ENCODE data around the gene ZNF860.

ZNF860 gene

DNA sequence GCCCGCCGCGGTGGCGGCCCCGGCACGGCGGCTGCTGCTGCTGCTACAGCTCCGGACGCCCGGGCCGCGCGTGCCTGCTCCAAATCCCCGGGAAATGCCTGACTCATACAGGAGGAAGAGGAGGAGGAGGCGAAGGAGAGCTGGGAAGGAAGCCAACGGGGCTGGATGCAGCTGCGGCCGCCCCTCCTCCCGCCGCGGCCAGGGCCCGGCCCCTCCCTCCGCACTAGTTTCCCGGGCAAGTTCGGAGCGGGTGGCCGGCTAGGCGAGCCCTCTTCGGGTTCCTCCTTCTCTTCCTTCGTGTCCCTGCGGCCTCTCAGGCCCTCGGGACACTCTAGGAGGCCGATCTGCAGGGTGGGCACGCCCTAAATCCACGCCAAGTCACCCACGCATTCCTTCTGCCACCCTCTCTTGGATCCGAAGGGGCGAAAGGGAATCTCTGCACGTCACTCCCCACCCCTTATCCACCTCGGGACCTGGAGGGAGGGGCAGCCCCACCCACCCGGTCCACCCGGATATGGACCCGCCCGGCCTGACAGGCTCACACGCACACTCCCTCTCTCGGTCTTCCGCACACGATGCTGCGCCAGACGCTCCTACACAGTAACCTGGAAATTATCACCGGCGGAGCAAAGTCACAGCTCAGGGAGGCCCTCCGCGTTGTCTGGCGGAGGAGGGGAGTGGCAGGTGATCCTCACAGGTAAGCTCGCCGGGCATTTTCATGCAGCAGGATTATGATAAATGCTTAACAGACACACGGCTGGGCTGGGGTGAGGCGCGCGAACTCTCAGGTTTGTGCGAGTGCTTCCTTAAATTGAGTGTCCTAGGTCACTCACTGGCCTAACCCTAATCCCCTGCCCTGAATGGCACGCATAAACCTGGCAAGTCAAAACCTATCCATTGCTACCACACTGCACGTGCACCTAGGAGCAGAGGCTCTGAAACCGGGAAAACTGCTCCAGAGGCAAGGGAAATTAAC is at the start of gene ZNF860, which contains the start of gene OSBPL10:
ZNF860 (plus strand) TSS at position 545 of the 976 bp plus-strand sequence. CDS start 7,330 bp downstream, outside the sequence.
OSBPL10 (minus strand) TSS at position 57 of the 976 bp plus-strand sequence. CDS start 83 bp downstream, outside the sequence.
- DNase-seq (ENCODE audit: low read depth) = no peak

DNA sequence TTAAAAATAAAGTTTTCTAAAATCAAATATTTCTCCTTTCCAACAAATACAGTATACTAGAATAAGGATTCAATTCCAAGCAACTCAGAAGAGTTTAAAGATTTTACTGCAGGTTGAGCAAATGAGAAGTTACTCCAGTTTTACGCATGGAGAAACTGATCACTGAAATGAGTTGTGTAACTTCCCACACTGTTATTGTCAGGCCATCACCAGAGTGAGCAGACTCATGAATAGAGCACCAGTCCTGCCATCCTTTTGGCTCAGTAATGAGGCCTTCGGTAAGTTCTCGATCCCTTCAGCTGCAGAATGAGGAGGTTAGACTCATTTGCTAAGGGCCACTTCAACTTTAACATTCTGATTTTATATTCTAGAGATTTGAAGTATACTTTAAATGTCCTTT is 48.6 kb upstream of the ZNF860 start:
- no peak for DNase-seq (ENCODE audit: low read depth)

DNA sequence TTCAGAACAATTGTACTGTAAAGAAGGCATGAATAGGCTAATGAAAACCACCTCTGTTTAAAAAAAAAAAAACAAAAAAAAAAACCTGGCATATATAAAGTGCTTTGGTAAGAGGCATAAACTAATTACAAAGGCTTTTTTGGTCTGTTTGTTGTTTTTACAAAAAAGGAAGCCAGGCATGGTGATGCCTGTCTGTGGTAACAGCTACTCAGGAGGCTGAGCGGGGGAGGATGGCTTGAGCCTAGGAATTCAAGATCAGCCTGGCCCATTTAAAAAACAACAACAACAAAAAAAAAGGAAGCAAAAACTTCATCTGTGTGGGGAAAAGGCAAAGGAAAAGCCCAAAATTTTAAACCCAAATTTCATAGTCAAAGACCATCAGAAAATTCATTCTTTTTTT is 47.5 kb upstream of the ZNF860 start:
- DNase-seq (ENCODE audit: low read depth) = no peak

DNA sequence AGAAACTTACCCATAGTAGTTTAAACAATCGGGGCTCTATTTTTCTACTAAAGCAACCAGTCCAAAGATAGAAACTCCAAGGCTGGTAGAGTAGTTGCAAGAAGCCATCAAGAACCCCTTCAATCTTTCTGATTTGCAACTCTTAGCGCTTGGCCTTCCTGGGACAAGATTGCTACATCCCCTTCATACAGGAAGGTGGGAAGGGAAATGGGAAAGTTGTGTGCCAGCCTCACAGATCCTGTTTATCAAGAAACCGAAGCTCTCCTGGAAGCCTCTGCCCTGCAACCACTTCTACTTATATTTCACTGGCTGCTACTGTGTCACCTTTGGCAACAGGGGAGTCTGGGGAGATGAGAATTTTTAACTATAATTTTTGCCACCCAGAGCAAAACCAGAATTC is 46.7 kb upstream of the ZNF860 start:
- DNase-seq (ENCODE audit: low read depth) = no peak

DNA sequence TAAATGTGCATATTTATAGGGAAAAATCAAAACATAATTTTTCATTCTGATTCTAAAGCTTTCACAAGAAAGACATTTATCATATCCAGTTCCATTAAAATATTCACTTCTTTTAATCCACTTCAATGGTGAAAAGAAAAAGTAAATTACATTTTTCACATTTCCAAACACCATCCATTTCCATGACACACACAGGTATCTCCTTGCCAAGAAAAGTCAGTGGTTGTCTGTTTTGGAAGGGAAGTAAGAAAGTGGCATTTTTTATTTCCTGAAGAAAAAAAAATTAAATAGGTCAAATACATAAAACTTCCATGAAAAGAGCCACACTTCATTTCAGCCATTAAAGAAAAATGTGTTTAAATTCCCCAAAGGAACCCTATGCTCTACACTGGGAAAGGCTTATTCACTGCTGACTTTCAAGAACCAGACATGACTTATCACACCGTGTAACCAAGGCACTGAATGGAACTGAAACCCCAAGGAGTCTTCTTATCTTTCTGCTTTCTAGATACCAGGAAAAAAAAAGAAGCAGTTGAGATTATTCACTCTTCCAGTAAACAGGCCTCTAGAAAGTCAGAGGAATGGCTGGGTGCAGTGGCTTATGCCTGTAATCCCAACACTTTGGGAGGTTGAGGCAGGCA is 45.0 kb upstream of the ZNF860 start:
- DNase-seq (ENCODE audit: low read depth) = no peak

DNA sequence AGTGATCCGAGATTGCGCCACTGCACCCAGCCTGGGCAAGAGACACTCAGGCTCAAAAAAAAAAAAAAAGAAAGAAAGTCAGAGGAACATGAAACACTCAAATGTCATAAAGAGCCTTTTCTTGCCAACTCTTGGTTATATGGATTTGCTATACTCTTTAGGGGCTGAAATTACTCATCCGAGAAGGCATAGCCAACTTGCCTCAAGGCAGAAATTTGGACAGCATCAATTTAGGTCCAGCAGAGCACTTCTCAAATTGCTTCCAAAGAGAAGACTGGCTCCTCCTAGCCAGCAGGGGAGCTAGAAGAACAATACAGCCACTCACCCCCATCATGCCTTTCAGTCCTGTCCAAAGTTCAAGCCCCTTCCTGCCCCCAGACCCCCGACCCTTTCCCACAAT is 44.3 kb upstream of the ZNF860 start:
- no peak for DNase-seq (ENCODE audit: low read depth)

DNA sequence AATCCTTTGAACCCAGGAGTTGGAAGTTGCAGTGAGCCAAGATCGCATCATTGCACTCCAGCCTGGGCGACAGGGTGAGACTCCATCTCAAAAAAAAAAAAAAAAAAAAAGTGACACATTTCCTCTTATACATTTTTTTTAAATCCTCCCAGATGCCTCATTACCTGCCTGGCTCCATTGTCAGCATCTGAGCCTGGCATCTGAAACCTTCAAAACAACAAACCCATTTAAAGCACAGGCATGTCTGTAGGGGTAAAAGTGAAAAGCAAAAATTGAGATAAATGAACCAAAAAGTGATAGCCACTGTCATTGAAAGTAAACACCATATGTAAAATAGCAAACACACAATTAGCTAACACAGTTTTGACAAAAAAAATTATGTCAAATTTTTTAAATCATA is 39.1 kb upstream of the ZNF860 start:
- DNase-seq (ENCODE audit: low read depth) = no peak

DNA sequence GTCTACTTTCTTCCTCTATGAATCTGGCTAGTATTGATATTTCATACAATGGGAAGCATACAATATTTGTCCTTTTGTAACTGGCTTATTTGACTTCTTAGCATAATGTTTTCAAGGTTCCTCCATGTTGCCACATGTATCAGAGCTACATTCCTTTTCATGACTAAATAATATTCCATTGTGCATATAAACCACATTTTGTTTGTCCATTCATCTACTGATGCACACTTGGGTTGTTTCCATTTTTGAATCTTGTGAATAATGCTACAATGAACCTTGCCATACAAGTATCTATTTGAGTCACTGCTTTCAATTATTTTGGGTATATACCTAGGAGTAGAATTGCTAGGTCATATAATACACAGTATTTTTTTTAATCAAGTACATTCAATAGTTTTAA is 38.5 kb upstream of the ZNF860 start:
- DNase-seq (ENCODE audit: low read depth) = no peak

DNA sequence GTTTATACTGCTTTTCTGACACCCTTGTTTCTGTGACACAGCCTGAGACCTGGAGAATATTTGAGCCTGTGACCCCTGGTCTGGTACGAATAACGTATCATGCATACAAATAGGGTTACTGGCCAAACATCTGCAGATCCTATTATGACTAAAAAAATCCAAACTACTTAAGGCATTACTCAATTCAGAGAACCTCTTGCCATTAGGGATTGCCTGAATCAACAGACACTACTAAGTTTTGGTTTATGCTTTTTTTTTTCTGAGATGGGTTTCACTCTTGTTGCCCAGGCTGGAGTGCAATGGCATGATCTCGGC is 35.9 kb upstream of the ZNF860 start:
- no peak for DNase-seq (ENCODE audit: low read depth)

DNA sequence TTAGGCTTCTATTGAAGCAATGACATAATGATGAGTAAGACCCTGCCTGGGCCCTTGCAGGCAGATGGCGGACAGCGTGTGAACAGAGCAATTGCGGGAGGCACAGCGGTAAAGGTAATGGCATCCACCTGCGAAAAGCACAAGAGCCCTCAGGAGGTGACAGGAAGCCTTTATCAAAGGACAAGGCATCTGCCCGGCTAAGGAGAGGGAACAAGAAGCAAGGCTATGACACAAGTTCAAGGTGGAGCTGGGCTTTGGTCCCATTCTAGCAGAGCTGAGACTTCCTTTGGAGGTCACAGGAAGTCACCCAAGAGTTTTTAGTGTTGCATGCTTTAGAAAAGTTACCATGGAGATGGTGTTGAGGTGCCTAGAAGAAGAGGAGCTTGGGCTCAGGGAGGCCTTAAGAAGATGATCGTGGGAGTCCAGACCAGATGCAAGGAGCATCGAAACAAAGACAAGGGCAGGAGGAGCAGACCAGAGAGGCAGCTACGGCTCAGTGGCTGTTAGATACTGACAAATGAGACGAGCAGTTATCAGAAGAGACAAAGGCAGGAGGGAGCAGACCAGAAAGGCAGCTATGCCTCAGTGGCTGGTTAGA is 35.0 kb upstream of the ZNF860 start:
- DNase-seq (ENCODE audit: low read depth) = no peak

DNA sequence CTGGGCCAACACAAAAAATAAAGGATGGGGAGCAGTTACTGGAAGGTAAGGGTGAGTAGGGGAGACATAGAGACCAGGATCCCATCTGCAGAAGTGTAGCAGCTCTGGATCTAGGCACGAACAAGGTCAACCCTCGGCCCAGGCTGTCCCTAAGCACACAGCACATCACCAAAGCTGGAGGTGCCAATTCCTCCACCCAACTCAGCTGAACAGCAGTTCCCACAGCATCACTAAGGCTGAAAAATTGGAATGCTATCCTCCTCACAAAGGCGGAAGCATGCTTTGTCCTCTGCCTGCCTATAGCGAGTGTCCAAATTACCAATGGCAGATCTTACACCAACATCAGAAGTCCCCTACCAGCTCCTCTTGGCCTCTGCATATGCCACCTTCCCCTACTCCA is 34.4 kb upstream of the ZNF860 start:
- no peak for DNase-seq (ENCODE audit: low read depth)

DNA sequence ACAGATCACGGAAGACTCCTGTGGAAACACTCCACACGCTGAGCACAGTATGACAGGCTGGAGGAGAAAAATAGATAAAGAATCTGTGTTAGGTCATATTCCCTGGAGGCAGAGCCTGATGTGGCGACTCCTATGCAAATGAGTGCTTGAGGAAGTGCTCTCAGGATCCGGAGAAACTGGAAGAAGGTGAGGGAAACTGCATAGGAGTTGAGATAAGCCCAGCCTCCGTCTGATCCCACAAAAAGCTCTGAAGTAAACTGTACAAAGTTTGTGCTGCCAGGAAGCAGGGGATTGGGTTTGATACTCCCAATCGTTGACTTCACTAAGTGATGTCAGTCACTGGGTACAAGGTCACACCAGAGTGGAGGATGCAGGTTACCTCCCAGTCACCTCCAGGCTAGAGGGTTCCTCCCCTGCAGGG is 33.9 kb upstream of the ZNF860 start:
- no peak for DNase-seq (ENCODE audit: low read depth)

DNA sequence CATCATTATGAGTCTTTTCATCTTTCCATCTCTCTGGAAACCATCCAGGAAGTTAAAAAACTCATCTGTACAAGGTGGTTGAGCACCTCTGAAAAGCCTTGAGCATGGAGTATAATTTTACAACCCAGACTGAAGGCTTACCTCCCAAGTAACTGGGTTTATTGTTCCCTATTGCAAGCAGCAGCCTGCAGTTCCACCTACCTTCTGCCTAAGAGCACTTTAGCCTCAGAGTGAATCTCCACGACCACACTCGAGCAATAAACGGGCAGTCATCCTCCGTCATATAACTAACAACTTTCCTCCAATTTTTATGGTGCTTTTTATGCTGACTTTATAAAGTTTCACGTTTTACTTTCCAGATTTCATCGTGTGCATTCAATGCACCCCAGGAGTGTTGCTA is 33.3 kb upstream of the ZNF860 start:
- DNase-seq (ENCODE audit: low read depth) = no peak

DNA sequence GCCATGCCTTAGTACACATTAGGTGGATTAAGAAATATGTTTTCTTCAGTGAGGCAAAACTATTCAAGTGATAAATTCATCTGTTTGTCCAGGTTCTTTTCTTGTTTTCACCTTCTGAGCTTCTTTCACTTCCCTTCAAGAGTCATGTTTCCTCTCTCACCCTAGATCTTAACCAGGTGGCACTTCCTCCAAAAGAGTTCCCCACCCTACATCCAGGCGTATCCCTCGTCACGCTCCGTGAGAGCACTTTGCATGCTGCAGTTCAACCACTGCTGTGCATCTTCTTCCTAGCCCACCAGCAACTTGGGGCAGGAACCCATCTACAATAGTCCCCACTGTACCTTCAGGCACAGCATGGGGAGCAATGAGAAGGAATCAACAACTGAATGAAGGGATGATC is 29.3 kb upstream of the ZNF860 start:
- no peak for DNase-seq (ENCODE audit: low read depth)

DNA sequence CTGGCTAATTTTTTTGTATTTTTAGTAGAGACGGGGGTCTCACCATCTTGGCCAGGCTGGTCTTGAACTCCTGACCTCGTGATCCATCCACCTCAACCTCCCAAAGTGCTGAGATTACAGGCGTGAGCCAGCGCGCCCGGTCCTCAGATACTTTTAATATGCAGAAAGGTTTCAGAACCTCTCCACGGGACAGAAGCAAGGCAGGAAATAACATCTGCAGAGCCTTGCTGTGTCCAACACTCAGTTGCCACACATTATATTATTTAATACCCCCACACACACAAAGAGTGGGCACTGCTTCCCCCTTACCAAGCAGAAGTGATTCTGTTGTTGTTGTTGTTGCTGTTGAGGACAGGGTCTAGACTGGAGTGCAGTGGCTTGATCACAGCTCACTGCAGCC is 28.5 kb upstream of the ZNF860 start:
- no peak for DNase-seq (ENCODE audit: low read depth)

DNA sequence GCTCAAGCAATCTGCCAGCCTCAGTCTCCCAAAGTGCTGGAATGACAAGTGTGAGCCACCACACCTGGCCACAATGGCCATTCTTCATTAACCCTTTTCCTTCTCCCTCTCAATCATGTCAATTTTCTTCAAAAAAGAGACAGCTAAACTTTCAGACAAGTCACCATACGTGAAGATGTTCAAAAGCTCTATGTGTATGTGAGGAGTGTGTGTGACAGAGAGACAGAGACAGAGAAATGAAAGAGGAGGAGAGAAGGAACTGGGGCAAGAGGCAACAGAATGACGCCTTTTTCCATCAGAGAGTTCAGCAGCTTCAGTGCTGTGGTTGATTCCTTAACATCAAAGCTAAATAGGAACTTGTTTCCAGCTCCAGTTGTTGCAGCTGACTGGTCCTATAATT is 27.9 kb upstream of the ZNF860 start:
- no peak for DNase-seq (ENCODE audit: low read depth)

DNA sequence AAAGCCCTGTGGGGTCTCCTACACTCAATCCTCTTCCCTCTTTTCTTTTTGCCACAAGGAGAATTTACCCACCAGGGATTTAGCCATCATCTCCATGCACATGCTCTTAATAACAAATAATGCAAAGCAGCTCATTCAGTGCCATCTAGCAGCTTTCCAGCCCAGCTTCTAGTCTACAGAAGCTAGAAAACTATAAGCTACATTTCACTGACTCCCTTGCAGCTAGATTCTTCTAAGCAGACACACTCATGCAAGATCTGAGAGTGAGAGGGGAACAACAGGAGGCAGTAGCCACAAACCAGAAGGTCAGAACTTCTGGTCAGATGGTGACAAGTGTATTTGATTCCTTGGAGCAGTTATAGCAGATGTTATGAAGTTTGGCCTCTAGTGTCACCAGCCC is 26.0 kb upstream of the ZNF860 start:
- DNase-seq (ENCODE audit: low read depth) = no peak

DNA sequence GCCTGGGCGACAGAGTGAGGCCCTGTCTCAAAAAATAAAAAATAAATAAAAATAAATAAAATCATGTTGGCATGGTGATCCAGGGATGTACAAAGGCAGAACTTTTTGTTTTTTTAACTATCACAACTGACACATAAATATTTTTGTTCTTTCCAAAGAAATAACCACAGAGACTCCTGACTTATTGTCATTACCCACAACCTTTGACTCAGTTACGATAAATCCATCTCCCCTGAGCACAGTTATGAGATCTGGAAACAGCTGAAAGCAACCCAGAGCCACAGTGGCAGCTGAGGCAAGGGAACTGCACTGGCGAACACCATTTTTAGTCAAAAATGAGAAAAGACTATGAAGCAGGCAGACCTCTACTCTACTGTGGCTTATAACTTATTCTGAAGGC is 24.4 kb upstream of the ZNF860 start:
- DNase-seq (ENCODE audit: low read depth) = no peak

DNA sequence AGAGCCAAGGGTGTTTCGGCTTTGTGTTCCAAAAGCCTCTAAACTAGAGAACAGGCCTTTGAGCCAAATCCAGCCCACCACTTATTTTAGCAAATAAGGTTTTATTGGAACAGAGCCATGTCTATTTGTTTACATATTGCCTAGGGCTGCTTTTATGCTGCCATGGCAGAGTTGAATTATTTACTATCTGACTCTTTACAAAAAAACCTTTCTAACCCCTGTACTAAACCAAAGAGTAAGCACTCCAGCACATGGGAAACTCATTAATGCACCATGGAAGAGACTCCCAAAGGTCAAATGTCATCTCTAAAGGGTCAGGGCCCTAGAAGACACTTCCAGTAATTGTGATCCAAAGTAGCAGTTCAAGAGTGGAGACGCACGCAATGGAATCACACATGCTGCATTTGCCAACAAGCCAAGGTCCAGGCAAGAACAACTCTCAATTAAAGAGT is 22.8 kb upstream of the ZNF860 start:
- DNase-seq (ENCODE audit: low read depth) = no peak

DNA sequence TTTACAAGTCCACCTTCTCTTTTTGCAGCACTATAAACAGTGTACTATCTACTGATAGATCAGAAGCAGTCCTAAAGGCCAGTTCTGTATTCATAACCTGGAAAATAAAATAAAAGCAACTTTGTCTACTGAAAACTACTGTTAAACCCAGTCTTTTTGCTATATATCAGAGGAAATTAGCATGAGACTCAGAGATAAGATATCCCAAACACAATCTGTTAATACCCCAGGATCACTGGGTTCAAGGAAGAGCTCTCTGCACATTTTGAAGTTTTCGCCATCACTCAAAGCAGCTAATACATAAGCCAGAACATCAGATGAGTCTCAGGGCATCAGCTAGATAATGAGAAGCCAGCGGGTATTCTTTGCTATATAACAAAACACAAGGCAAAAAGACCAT is 22.3 kb upstream of the ZNF860 start:
- DNase-seq (ENCODE audit: low read depth) = no peak

DNA sequence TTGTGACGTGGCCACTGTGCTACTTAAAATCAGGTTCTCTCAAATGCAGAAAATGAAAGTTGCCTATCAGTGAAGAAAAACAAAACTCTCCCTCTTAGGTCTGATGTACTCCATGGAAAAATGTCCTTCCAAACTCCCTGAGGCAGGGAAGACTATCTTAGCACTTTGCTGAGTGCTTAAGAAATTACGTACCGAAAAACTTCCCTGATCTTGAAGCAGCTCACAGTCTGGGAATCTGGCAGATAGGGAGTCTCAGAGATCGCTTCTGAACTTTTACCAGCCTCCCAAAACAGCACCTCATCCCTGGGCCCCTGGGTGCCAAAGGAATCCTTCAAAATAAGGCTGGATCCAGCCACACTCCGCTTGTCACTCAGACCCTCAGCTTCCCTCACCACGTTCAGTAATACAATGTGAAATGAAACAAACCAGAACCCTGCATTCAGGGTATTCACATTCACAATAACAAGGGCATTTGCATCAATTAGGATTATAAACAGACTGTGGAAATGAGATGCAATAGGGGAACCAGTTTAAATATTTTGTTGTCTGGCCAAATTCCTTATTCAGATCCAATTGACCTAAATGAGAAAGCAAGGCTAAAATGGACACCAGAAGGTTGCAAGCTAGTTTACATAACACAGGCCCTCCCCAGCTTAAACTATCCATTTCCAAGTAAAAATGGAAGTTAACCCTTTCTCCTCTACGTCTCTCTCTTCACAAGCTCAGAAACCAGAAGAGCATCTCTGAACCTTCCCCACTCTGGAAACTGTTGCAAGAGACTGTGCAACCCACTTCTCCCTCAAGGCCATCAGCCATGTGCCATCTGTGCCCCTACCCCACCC is 21.4 kb upstream of the ZNF860 start:
- DNase-seq (ENCODE audit: low read depth) = no peak

DNA sequence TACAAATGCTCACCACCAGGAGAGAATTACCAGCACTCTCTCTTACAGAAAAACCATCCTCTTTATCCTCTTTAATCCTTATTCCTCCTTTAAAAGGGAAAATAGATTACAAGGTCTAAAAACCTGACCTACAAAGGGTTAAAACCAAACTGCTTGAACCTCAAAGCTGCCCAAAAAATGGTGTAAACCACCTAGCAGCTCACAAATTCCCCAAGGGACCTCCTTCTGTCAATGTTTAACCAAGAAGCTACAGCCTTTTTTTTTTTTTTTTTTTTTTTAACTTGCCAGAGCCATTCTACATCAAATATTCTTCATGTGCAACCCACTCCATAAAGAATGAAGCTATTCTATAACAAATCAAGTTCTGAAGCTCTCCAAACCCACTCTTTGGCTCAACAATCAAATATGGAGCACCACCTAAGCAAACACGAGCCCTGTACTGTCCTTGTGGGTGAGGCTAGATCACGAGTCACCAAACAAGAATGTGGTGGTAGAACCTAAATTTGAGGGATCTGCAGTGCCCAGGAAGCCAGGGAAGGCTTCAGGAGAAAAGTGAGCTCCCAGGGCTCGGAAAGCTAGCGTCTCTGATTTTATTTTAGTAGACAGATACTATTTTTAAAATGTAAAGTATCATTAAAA is 20.6 kb upstream of the ZNF860 start:
- DNase-seq (ENCODE audit: low read depth) = no peak

Data from activated T-cell treated with anti-CD3 and anti-CD28 coated beads for 1 hour (primary cell).